CD4-positive, alpha-beta memory T cell (primary cell): ENCODE measurements around the gene CRAMP1. TPM values are rescaled to one million over a fixed set of nuclear protein-coding genes. Genes with fewer than 3 reads are reported as not detected.

ENCODE experiments used
- CTCF ChIA-PET: fragments of 350-600 bp; sonication (Branson Sonifier 250); formaldehyde crosslinking; loops from one replicate; lab custom pipeline; 2021; ENCODE audit warnings: inconsistent platforms; ENCODE audit not compliant: partially characterized antibody; lab: Charles Lee
- POLR2A ChIA-PET: fragments of 350-600 bp; sonication (Branson Sonifier 250); formaldehyde crosslinking; loops from one replicate; lab custom pipeline; 2021; ENCODE audit not compliant: partially characterized antibody; lab: Charles Lee
- DNase-seq, 5 donors: peaks; one replicate each; pipeline versions ENCODE4 v3.0.0 to v3.0.0-alpha.2; 2020 to 2022; ENCODE audit warnings: mixed read lengths in 1 of 5
- H3K27ac ChIP-seq: one replicate; pipeline ENCODE4 v1.7.0; 2013; ENCODE audit warnings: low read depth, low read length
- H3K27me3 ChIP-seq: 2 replicates; pipeline ENCODE4 v1.7.0; 2013; ENCODE audit warnings: mild to moderate bottlenecking, low read length, moderate library complexity; ENCODE audit not compliant: insufficient read depth
- H3K36me3 ChIP-seq: 2 replicates; pipeline ENCODE4 v1.7.0; 2013; ENCODE audit warnings: mild to moderate bottlenecking, low read length, moderate library complexity; ENCODE audit not compliant: insufficient read depth
- H3K4me1 ChIP-seq: 2 replicates; pipeline ENCODE4 v1.7.0; 2013; ENCODE audit warnings: mild to moderate bottlenecking, low read length, moderate library complexity; ENCODE audit not compliant: insufficient read depth
- H3K4me3 ChIP-seq, 2 donors: one replicate each; pipeline ENCODE4 v1.7.0; 2013; ENCODE audit warnings: low read length in 2 of 2, mild to moderate bottlenecking in 1 of 2
- H3K9me3 ChIP-seq, 2 donors: one replicate each; pipeline ENCODE4 v1.7.0; 2013; ENCODE audit warnings: low read length in 2 of 2, control low read depth in 1 of 2; ENCODE audit not compliant: control insufficient read depth in 1 of 2
- H3K27ac Mint-ChIP-seq, 7 donors: one replicate each; pipeline ENCODE4 v1.8.0; 2020 to 2021; ENCODE audit warnings: mixed read lengths in 7 of 7, mild to moderate bottlenecking in 6 of 7, inconsistent platforms in 3 of 7, moderate library complexity in 3 of 7
- H3K27me3 Mint-ChIP-seq, 2 donors: one replicate each; pipeline ENCODE4 v1.8.0; 2020 to 2021; ENCODE audit warnings: mixed read lengths in 2 of 2
- H3K36me3 Mint-ChIP-seq, 2 donors: one replicate each; pipeline ENCODE4 v1.8.0; 2020 to 2021; ENCODE audit warnings: mixed read lengths in 2 of 2, inconsistent platforms in 1 of 2, mild to moderate bottlenecking in 1 of 2
- H3K4me1 Mint-ChIP-seq, 4 donors: one replicate each; pipeline ENCODE4 v1.8.0; 2020 to 2021; ENCODE audit warnings: mixed read lengths in 4 of 4, mild to moderate bottlenecking in 1 of 4
- H3K4me3 Mint-ChIP-seq, 8 donors: one replicate each; pipeline ENCODE4 v1.8.0; 2020 to 2021; ENCODE audit warnings: mixed read lengths in 8 of 8, mild to moderate bottlenecking in 7 of 8, moderate library complexity in 6 of 8, inconsistent platforms in 3 of 8
- H3K9me3 Mint-ChIP-seq, 8 donors: one replicate each; pipeline ENCODE4 v1.8.0; 2020 to 2021; ENCODE audit warnings: mixed read lengths in 8 of 8, mild to moderate bottlenecking in 5 of 8, inconsistent platforms in 3 of 8, moderate library complexity in 1 of 8
- intact Hi-C: fragments of 100-400 bp; cut with micrococcal nuclease; formaldehyde crosslinking; loops from one replicate; pipeline ENCODE4 v1.15.1; 2023
- polyA plus RNA-seq, 2 donors: library from polyadenylated mRNA; unstranded; fragments of 300-500 nt; fragmentation: Illumina TruSeq; gene quantifications; one replicate each; pipeline ENCODE4 v1.2.3, GENCODE V29; 2021
- total RNA-seq, 2 experiments: library from RNA; stranded (reverse); gene quantifications; one replicate each; pipeline ENCODE4 v1.2.3, GENCODE V29; 2021

Gene CRAMP1
- total and polyA plus RNA-seq, 4 experiments from 2014 or later, result 0.55 to 33.8 (median 16.2) TPM

GRCh38 chr16:1673424-1674151, 61.4 kb downstream of the CRAMP1 start:
- no peak overlapping the region for H3K4me3 ChIP-seq
- peaks cover 29 to 66% of the 10 kb centered on the region in 2 donors for H3K36me3 Mint-ChIP-seq
- peaks cover 0 to 2% (median 0%) of the 10 kb centered on the region in 8 donors for H3K9me3 Mint-ChIP-seq
- peak overlapping the region in 1 of 7 donors; percentile 81 for H3K27ac Mint-ChIP-seq
- peaks cover 8% of the 10 kb centered on the region for H3K4me1 ChIP-seq
- ChIA-PET POLR2A (interaction anchor here (1.2 kb wide), 1 partner anchor 32 kb away, joined by 3 read pairs; the partner anchor contains the start of gene MAPK8IP3), CTCF (no interaction called here)
- H3K27me3 Mint-ChIP-seq, result no peaks in the 10 kb centered on the region
- no peaks in the 10 kb centered on the region for H3K27me3 ChIP-seq
- DNase-seq, result no peak
- H3K36me3 ChIP-seq, result peaks cover 40% of the 10 kb centered on the region
- no peaks in the 10 kb centered on the region for H3K9me3 ChIP-seq
- H3K27ac ChIP-seq, result no peak overlapping the region
- intact Hi-C loops, result no loop called here
- peaks cover 0 to 16% (median 9%) of the 10 kb centered on the region in 4 donors for H3K4me1 Mint-ChIP-seq
- no peak overlapping the region for H3K4me3 Mint-ChIP-seq

DNA sequence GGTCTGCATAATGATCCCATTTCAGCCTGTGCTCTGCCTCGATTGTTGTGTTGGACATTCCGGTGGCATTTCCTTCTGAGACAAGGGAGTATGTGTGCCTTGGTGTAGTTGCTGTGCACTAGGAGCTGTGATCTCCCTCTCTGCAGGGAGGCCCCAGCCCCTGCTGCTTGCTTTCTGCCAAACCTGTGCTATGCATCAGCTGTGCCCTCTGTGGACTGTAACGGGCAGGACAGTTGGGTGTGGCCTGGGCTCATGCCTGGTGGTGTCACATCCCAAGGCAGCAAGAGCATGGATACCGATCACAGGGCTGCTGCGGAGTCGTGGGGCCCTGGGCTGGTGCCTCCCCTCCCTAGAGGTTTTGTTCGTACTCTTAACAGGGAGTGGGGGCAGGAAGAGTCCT, 62.1 kb downstream of the CRAMP1 start:
- no peaks in the 10 kb centered on the region for H3K9me3 ChIP-seq
- no peak overlapping the region for H3K27ac Mint-ChIP-seq
- no peak overlapping the region for H3K4me3 ChIP-seq
- H3K27me3 ChIP-seq, result no peaks in the 10 kb centered on the region
- H3K27me3 Mint-ChIP-seq, result no peaks in the 10 kb centered on the region
- H3K4me3 Mint-ChIP-seq, result no peak overlapping the region
- POLR2A ChIA-PET, result interaction anchor here (0.6 to 4.9 kb wide), 3 partner anchors 31 to 1207 kb away, joined by 3 to 75 read pairs (median 4); partner anchors contain the start of gene MAPK8IP3
- CTCF ChIA-PET, result no interaction called here
- H3K36me3 Mint-ChIP-seq, result peaks cover 29 to 62% of the 10 kb centered on the region in 2 donors
- H3K4me1 Mint-ChIP-seq, result peaks cover 5 to 23% (median 15%) of the 10 kb centered on the region in 4 donors
- H3K9me3 Mint-ChIP-seq, result peaks cover 0 to 2% (median 0%) of the 10 kb centered on the region in 8 donors
- intact Hi-C loops, result no loop called here
- H3K4me1 ChIP-seq, result peaks cover 15% of the 10 kb centered on the region
- peaks cover 33% of the 10 kb centered on the region for H3K36me3 ChIP-seq
- H3K27ac ChIP-seq, result no peak overlapping the region
- no peak for DNase-seq

DNA sequence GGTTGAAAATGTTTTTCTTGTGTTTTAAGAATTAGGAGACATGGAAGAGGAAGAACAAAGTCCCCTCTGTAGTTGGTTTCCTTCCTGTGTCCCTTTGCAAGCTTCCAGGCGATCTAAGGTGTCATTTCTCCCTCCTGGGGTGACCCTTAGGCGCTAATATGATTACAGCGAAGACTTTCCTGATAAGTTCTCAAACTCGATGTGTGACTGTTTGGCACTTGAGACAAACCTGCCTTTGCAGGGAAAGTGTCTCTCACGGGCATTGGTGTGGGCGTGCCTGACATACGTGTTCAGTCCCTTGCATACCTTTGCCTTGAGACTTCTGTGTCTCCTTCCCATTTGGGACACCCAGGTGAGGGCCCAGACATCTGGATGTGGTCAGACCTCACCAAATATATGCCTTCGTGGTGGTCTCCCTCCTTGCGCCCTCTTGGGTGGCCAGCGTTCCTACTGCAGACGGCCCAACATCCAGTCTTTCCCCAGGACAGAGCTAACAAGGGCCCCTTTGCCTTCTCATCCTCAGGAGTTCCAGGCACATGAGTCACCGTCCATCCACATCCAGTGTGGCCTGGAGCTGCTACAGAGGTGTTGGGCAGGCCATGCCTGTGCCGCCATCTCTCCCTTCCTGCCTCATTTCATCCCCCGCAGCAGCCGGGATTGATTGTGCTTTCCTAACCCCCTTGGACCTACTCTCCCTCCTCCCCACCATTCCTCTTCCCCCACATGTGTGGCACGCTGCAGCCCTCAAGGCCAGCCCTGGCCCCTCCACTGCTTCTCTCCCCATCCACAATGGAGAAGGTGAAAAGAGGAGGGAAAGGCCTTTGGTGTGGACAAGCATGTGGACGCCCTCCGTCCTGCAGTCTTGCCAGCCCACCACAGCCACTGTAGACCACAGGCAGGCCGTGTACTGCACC, 62.8 kb downstream of the CRAMP1 start:
- H3K27ac Mint-ChIP-seq, result peak overlapping the region in 1 of 7 donors; percentile 22
- peaks cover 27% of the 10 kb centered on the region for H3K36me3 ChIP-seq
- H3K4me3 Mint-ChIP-seq, result no peak overlapping the region
- H3K4me1 Mint-ChIP-seq, result peaks cover 7 to 30% (median 17%) of the 10 kb centered on the region in 4 donors
- H3K27ac ChIP-seq, result no peak overlapping the region
- H3K4me3 ChIP-seq, result no peak overlapping the region
- H3K36me3 Mint-ChIP-seq, result peaks cover 29 to 55% of the 10 kb centered on the region in 2 donors
- no peak for DNase-seq
- peaks cover 0 to 2% (median 0%) of the 10 kb centered on the region in 8 donors for H3K9me3 Mint-ChIP-seq
- H3K9me3 ChIP-seq, result no peaks in the 10 kb centered on the region
- POLR2A ChIA-PET, result interaction anchor here (0.5 to 4.9 kb wide), 3 partner anchors 19 to 1207 kb away, joined by 3 to 75 read pairs (median 4); partner anchors contain the start of gene MAPK8IP3
- CTCF ChIA-PET, result interaction anchor here (3.4 kb wide), 1 partner anchor 31 kb away, joined by 23 read pairs; the partner anchor contains the start of gene MAPK8IP3
- H3K4me1 ChIP-seq, result peaks cover 22% of the 10 kb centered on the region
- H3K27me3 Mint-ChIP-seq, result no peaks in the 10 kb centered on the region
- intact Hi-C loops, result no loop called here
- no peaks in the 10 kb centered on the region for H3K27me3 ChIP-seq

GRCh38 chr16:1676661-1677060, 64.5 kb downstream of the CRAMP1 start:
- H3K36me3 ChIP-seq, result peaks cover 22% of the 10 kb centered on the region
- peaks cover 28% of the 10 kb centered on the region for H3K4me1 ChIP-seq
- H3K9me3 ChIP-seq, result no peaks in the 10 kb centered on the region
- no peak overlapping the region for H3K27ac ChIP-seq
- no peak for DNase-seq
- Mint-ChIP-seq H3K4me1 (peaks cover 12 to 44% (median 28%) of the 10 kb centered on the region in 4 donors), H3K36me3 (peaks cover 19 to 46% of the 10 kb centered on the region in 2 donors), H3K9me3 (peaks cover 0 to 2% (median 0%) of the 10 kb centered on the region in 8 donors), H3K27me3 (no peaks in the 10 kb centered on the region), H3K4me3 (peak overlapping the region in 5 of 8 donors; percentile 2 to 74 (median 65)), H3K27ac (peak overlapping the region in 4 of 7 donors; percentile 41 to 86 (median 76))
- no peak overlapping the region for H3K4me3 ChIP-seq
- POLR2A ChIA-PET, result interaction anchor here (2.3 to 4.9 kb wide), 2 partner anchors 29 to 106 kb away, joined by 16 to 75 read pairs; partner anchors contain the start of genes MAPK8IP3, NUBP2 and SPSB3
- intact Hi-C loops, result no loop called here
- no peaks in the 10 kb centered on the region for H3K27me3 ChIP-seq
- CTCF ChIA-PET, result interaction anchor here (1.6 to 3.4 kb wide), 2 partner anchors 29 to 47 kb away, joined by 5 to 23 read pairs; partner anchors contain the start of gene MAPK8IP3

DNA sequence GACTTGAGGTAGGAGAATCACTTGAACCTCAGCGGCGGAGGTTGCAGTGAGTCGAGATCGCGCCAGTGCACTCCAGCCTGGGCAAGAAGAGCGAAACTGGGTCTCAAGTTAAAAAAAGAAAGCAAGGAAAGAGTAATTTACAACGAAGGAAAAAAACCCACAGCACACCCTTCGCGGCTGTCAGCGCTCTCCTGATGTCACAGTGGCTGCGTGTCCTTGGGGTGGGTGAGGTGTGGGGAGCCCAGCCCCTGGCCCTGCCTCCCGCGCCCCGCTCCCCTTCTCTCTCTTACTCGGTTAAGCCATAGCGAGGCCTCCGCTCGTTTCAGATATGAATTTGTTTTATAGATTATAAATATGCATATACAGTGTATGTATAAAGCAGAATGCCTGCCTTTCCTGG, 65.2 kb downstream of the CRAMP1 start:
- ChIA-PET CTCF (interaction anchor here (1.0 to 3.4 kb wide), 3 partner anchors 29 to 313 kb away, joined by 4 to 23 read pairs (median 5); partner anchors contain the start of gene MAPK8IP3), POLR2A (interaction anchor here (0.6 to 4.9 kb wide), 17 partner anchors 9 to 287 kb away, joined by 3 to 75 read pairs (median 5); partner anchors contain the start of genes CRAMP1, IFT140, MAPK8IP3 and NUBP2)

GRCh38 chr16:1677942-1678499, 65.9 kb downstream of the CRAMP1 start, which contains the start of gene JPT2:
TSS of gene JPT2 (plus strand) at chr16:1678279. CDS start at chr16:1678313, 34 bp downstream.
- intact Hi-C loops, result loop anchor here (1.0 kb wide), 4 partner anchors 28 to 368 kb away; partner anchors contain the start of genes CLCN7, CRAMP1, IFT140 and MAPK8IP3
- ChIA-PET POLR2A (interaction anchor here (0.6 to 4.9 kb wide), 22 partner anchors 8 to 286 kb away, joined by 3 to 75 read pairs (median 4); partner anchors contain the start of genes CRAMP1, EME2, IFT140 and MAPK8IP3), CTCF (interaction anchor here (1.0 to 3.4 kb wide), 3 partner anchors 28 to 314 kb away, joined by 4 to 23 read pairs (median 4); partner anchors contain the start of gene MAPK8IP3)
- Histone ChIP-seq H3K36me3 (peaks cover 22% of the 10 kb centered on the region), H3K4me1 (peaks cover 28% of the 10 kb centered on the region), H3K27me3 (no peaks in the 10 kb centered on the region), H3K27ac (peak within 1 kb of the TSS; percentile 70), H3K4me3 (peak within 1 kb of the TSS; percentile 46 to 73), H3K9me3 (no peaks in the 10 kb centered on the region)
- peaks cover 6 to 37% of the 10 kb centered on the region in 2 donors for H3K36me3 Mint-ChIP-seq
- H3K4me1 Mint-ChIP-seq, result peaks cover 12 to 49% (median 29%) of the 10 kb centered on the region in 4 donors
- H3K27ac Mint-ChIP-seq, result peak within 1 kb of the TSS; percentile 77 to 95 (median 86)
- peak within 1 kb of the TSS; percentile 86 to 94 (median 90) for H3K4me3 Mint-ChIP-seq
- peaks cover 0 to 2% (median 0%) of the 10 kb centered on the region in 8 donors for H3K9me3 Mint-ChIP-seq
- peak; percentile 93 to 95 (median 95) for DNase-seq
- no peaks in the 10 kb centered on the region for H3K27me3 Mint-ChIP-seq

More for the DNA sequence above, 65.2 kb downstream of the CRAMP1 start:
- H3K27me3 ChIP-seq, result no peaks in the 10 kb centered on the region
- Mint-ChIP-seq H3K4me3 (peak overlapping the region in 6 of 8 donors; percentile 41 to 74 (median 66)), H3K36me3 (peaks cover 12 to 44% of the 10 kb centered on the region in 2 donors), H3K27me3 (no peaks in the 10 kb centered on the region), H3K27ac (peak overlapping the region; percentile 46 to 85 (median 75)), H3K9me3 (peaks cover 0 to 2% (median 0%) of the 10 kb centered on the region in 8 donors), H3K4me1 (peaks cover 13 to 49% (median 29%) of the 10 kb centered on the region in 4 donors)
- H3K4me1 ChIP-seq, result peaks cover 28% of the 10 kb centered on the region
- H3K4me3 ChIP-seq, result no peak overlapping the region
- no peak overlapping the region for H3K27ac ChIP-seq
- no peaks in the 10 kb centered on the region for H3K9me3 ChIP-seq
- intact Hi-C loops, result no loop called here
- H3K36me3 ChIP-seq, result peaks cover 22% of the 10 kb centered on the region
- peak in 3 of 5 donors; percentile 3 to 20 (median 16) for DNase-seq
